HFFc6 (cell line): ENCODE data around the gene SELENOT. TPM values are rescaled to one million over a fixed set of nuclear protein-coding genes. Genes with fewer than 3 reads are reported as not detected.

Experiments used
- DNase-seq: peaks from one replicate; pipeline ENCODE4 v3.0.0-alpha.2; 2018
- H3K27ac Mint-ChIP-seq: 2 replicates; pipeline ENCODE4 v1.8.0; 2020; ENCODE audit warnings: mild to moderate bottlenecking, mixed read lengths
- H3K27me3 Mint-ChIP-seq: 2 replicates; pipeline ENCODE4 v1.8.0; 2021; ENCODE audit warnings: mild to moderate bottlenecking, moderate library complexity, mixed read lengths; ENCODE audit not compliant: insufficient read depth
- H3K36me3 Mint-ChIP-seq: 2 replicates; pipeline ENCODE4 v1.8.0; 2021; ENCODE audit warnings: low read depth, mixed read lengths
- H3K4me1 Mint-ChIP-seq: 2 replicates; pipeline ENCODE4 v1.8.0; 2020; ENCODE audit warnings: low read depth, mixed read lengths
- H3K4me3 Mint-ChIP-seq: 2 replicates; pipeline ENCODE4 v1.8.0; 2020; ENCODE audit warnings: mild to moderate bottlenecking, moderate library complexity, mixed read lengths
- H3K9me3 Mint-ChIP-seq: 2 replicates; pipeline ENCODE4 v1.8.0; 2020; ENCODE audit warnings: mild to moderate bottlenecking, mixed read lengths
- CTCF ChIP-seq: fragments of 200-600 bp; sonication (generic); IDR thresholded peaks from 2 replicates; pipeline ENCODE4 v1.5.0; 2021; ENCODE audit warnings: antibody characterized with exemption, mild to moderate bottlenecking
- total RNA-seq, 6 experiments: library from RNA; stranded (reverse); fragmentation: NEBNext Ultra II Directional; extraction: Animal tissue kit (Norgen Biotek cat#: 25700); gene quantifications; 2 replicates in 1 of 6; 3 replicates in 5 of 6; pipeline ENCODE4 v1.2.3, GENCODE V29; 2021

SELENOT gene
- total RNA-seq, 6 experiments from 2014 or later, result 144 to 189 (median 180) TPM

DNA sequence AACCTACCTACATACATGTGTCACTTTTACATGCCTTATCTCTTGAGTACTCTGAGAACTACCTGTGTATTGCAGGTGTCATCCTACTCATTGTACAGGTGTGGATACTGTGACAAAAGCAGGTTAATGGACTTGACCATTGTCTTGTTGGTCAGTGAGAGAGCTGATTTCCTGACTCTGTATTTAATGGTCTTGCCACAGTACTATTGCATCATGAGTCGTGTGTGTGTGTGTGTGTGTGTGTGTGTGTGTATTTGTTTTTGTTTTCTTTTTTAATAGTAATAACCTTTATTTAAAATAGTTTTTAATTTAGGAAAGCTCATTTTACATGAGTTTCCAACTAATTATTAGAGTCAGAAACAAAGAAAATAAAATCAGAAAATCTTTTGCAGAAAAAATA lies 7.7 kb downstream of the SELENOT start:
- H3K4me3 Mint-ChIP-seq, result no peak overlapping the region
- H3K27me3 Mint-ChIP-seq, result no peaks in the 10 kb centered on the region
- TF ChIP-seq CTCF, result no peak
- H3K27ac Mint-ChIP-seq, result no peak overlapping the region
- peaks cover 44% of the 10 kb centered on the region for H3K4me1 Mint-ChIP-seq
- peak; percentile 17 for DNase-seq
- H3K9me3 Mint-ChIP-seq, result no peaks in the 10 kb centered on the region
- H3K36me3 Mint-ChIP-seq, result peaks cover 33% of the 10 kb centered on the region

DNA sequence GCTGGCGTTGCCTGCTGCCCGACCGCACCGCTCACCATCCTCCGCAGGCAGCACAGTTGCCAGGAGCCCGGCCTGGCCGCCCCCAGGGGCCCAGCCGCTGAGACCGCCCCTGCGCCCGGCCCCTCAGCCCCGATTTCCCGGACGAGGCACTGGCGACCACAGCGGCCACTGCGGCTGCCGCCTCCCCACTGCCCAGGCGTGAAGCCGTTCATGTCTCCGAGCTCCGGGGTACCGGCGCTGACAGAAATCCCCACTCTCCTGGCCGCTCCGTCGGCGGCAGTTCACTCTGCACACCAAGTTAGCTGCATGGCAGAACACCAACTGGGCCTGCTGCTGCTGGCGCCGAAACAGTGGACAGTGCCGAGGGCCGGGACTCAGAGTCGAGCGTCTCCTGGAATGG lies 8.5 kb downstream of the SELENOT start:
- Mint-ChIP-seq H3K27ac (no peak overlapping the region), H3K27me3 (no peaks in the 10 kb centered on the region), H3K4me1 (peaks cover 37% of the 10 kb centered on the region), H3K9me3 (no peaks in the 10 kb centered on the region), H3K4me3 (no peak overlapping the region), H3K36me3 (peaks cover 27% of the 10 kb centered on the region)
- TF ChIP-seq CTCF, result no peak
- DNase-seq, result no peak

- Mint-ChIP-seq H3K9me3 (no peaks in the 10 kb centered on the region), H3K27ac (no peak overlapping the region), H3K4me1 (peaks cover 32% of the 10 kb centered on the region), H3K36me3 (peaks cover 24% of the 10 kb centered on the region), H3K27me3 (no peaks in the 10 kb centered on the region), H3K4me3 (no peak overlapping the region)
- TF ChIP-seq CTCF, result no peak
- DNase-seq, result no peak
Observed at GRCh38 chr3:150612494-150612893, 9.4 kb downstream of the SELENOT start.

DNA sequence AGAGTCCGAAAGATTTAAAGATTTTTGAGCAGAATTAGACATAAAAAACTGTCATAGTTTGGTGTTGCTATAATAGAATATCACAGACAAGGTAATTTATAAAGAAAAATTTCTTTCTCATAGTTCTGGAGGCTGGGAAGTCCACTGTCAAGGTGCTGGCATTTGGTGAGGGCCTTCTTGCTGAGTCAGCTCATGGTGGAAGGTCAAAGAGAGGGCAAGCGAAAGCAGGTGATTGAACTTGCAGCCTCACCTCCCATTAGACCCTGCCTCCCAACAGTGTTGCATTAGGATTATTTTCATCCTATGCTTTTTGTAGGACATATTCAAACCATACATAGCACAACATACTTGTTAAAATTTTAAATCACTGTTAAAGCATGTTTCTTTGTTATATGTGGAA lies 9.9 kb downstream of the SELENOT start:
- TF ChIP-seq CTCF, result no peak
- Mint-ChIP-seq H3K4me1 (peaks cover 27% of the 10 kb centered on the region), H3K4me3 (no peak overlapping the region), H3K36me3 (peaks cover 20% of the 10 kb centered on the region), H3K9me3 (no peaks in the 10 kb centered on the region), H3K27ac (no peak overlapping the region), H3K27me3 (no peaks in the 10 kb centered on the region)
- no peak for DNase-seq

DNA sequence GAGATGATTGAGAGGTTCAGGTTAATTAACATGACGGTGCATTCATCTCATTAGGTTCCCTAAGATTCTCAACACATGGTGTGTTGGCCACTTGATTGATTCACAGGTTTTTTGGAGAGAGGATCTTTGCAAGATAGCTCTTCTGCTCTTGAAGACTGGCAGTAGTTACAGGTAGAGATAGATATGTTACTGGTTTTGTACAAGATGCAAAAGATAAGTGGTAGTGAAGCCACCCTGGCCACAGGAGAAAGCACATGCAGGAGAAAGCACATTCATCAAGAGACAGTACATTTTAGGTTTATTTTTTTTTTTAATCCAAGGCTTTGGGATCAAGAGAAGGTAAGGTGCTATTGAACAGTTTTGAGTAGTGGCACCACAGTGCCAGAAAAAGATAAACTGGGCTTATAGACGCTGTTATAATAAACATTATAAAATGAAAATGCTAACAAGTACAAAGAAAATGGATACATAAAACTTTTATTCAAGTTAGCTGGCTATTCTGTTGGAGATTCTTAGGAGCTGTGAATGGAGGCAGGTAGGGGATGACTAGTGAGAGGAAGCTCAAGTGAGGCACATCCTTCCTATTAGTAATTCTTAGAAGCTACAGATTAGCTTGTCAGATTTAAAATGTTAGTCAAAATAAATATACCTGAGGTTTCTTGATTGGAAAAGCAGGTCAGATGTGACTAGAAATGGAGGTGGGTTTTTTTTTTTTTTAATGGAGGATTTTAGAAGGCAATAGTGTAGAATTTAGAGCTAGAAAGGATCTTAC lies 10.8 kb downstream of the SELENOT start:
- Mint-ChIP-seq H3K4me1 (peaks cover 19% of the 10 kb centered on the region), H3K36me3 (peaks cover 20% of the 10 kb centered on the region), H3K9me3 (no peaks in the 10 kb centered on the region), H3K27ac (no peak overlapping the region; the same call in 1 of the 2 replicates), H3K27me3 (no peaks in the 10 kb centered on the region), H3K4me3 (no peak overlapping the region)
- TF ChIP-seq CTCF, result no peak
- no peak for DNase-seq
